Adipose tissue (tissue), 3 donors: ENCODE measurements around the gene RNF44. TPM values are rescaled to one million over a fixed set of nuclear protein-coding genes. Genes with fewer than 3 reads are reported as not detected.

Experiments
- H3K27ac ChIP-seq: one replicate; pipeline ENCODE4 v1.5.1; 2013; ENCODE audit warnings: low read depth, low read length
- WGBS, 3 donors: extraction: QIAGEN DNeasy Blood & Tissue Kit; methylation state at CpG; one replicate each; pipeline ENCODE4 v1.1.7; 2013; 5-methylcytosine and 5-hydroxymethylcytosine counted together
- polyA plus RNA-seq, 3 donors: library from polyadenylated mRNA; stranded (reverse); fragments of 200-250 nt; gene quantifications; one replicate each; pipeline ENCODE4 v1.2.3, GENCODE V29; 2013
- donor health status: healthy with polysubstance abuse.
- donor health status: Bipolar disorder and iron deficiency.
- donor health status: healthy.

The RNF44 gene
- polyA plus RNA-seq, 3 donors = 13.9 to 19.2 (median 17.0) TPM

- H3K27ac ChIP-seq = no peak overlapping the region
- 67 to 82% (median 73%) methylated on average over 11 of the region's 11 CpGs for whole genome bisulfite sequencing, 3 donors
Observed at GRCh38 chr5:176528301-176528700, 8.9 kb downstream of the RNF44 start.

- WGBS, 3 donors = 86 to 87% (median 87%) methylated on average over 34 of the region's 34 CpGs
- H3K27ac ChIP-seq = no peak overlapping the region
Observed at GRCh38 chr5:176527246-176528222, 9.7 kb downstream of the RNF44 start.

- H3K27ac ChIP-seq = no peak overlapping the region
- WGBS, 3 donors = 92 to 93% (median 92%) methylated on average over 9 of the region's 9 CpGs
Observed at GRCh38 chr5:176526462-176526861, 10.7 kb downstream of the RNF44 start.

- no peak overlapping the region for H3K27ac ChIP-seq
- WGBS, 3 donors = 90 to 97% (median 95%) methylated on average over 9 of the region's 9 CpGs
Observed at GRCh38 chr5:176525677-176526076, 11.5 kb downstream of the RNF44 start.

- 89 to 94% (median 93%) methylated on average over 15 of the region's 15 CpGs for WGBS, 3 donors
- H3K27ac ChIP-seq = no peak overlapping the region
Observed at GRCh38 chr5:176524987-176525386, 12.2 kb downstream of the RNF44 start.

- H3K27ac ChIP-seq = no peak overlapping the region
- WGBS, 3 donors = 92 to 96% (median 93%) methylated on average over 6 of the region's 6 CpGs
Observed at GRCh38 chr5:176524138-176524537, 13.1 kb downstream of the RNF44 start.

GRCh38 chr5:176521699-176522263 is 15.4 kb downstream of the RNF44 start:
- H3K27ac ChIP-seq = no peak overlapping the region
- WGBS, 3 donors = 68 to 81% (median 69%) methylated on average over 10 of the region's 10 CpGs

- 79 to 82% (median 80%) methylated on average over 7 of the region's 7 CpGs for WGBS, 3 donors
- no peak overlapping the region for H3K27ac ChIP-seq
Observed at GRCh38 chr5:176521286-176521685, 15.9 kb downstream of the RNF44 start.

- 62 to 72% (median 70%) methylated on average over 16 of the region's 16 CpGs for WGBS, 3 donors
- no peak overlapping the region for H3K27ac ChIP-seq
Observed at GRCh38 chr5:176519810-176520720, 17.1 kb downstream of the RNF44 start.

- WGBS, 3 donors = 67 to 73% (median 69%) methylated on average over 7 of the region's 7 CpGs
- no peak overlapping the region for H3K27ac ChIP-seq
Observed at GRCh38 chr5:176517053-176517661, 20.0 kb downstream of the RNF44 start.

GRCh38 chr5:176515396-176515795 is 21.8 kb downstream of the RNF44 start:
- H3K27ac ChIP-seq = no peak overlapping the region

GRCh38 chr5:176514244-176514950 is 22.8 kb downstream of the RNF44 start:
- WGBS, 3 donors = 67 to 79% (median 73%) methylated on average over 11 of the region's 11 CpGs
- H3K27ac ChIP-seq = no peak overlapping the region

More at GRCh38 chr5:176515396-176515795, 21.8 kb downstream of the RNF44 start:
- WGBS, 3 donors = 80 to 89% (median 82%) methylated on average over 4 of the region's 4 CpGs

- 76 to 91% (median 89%) methylated on average over 12 of the region's 12 CpGs for WGBS, 3 donors
- H3K27ac ChIP-seq = no peak overlapping the region
Observed at GRCh38 chr5:176513788-176514187, 23.4 kb downstream of the RNF44 start.

- 82 to 88% (median 83%) methylated on average over 4 of the region's 4 CpGs for WGBS, 3 donors
- H3K27ac ChIP-seq = no peak overlapping the region
Observed at GRCh38 chr5:176508603-176509002, 28.6 kb downstream of the RNF44 start.

GRCh38 chr5:176507911-176508310 is 29.3 kb downstream of the RNF44 start:
- no peak overlapping the region for H3K27ac ChIP-seq
- WGBS, 3 donors = 94 to 98% (median 97%) methylated on average over 2 of the region's 2 CpGs

- no peak overlapping the region for H3K27ac ChIP-seq
- WGBS, 3 donors = 90 to 97% (median 94%) methylated on average over 5 of the region's 5 CpGs
Observed at GRCh38 chr5:176503496-176503895, 33.7 kb downstream of the RNF44 start.

- H3K27ac ChIP-seq = no peak overlapping the region
- 100% methylated on average over 1 of the region's 1 CpG for WGBS, 3 donors
Observed at GRCh38 chr5:176501333-176501732, 35.9 kb downstream of the RNF44 start.

- H3K27ac ChIP-seq = no peak overlapping the region
- WGBS, 3 donors = 94 to 99% (median 96%) methylated on average over 3 of the region's 3 CpGs
Observed at GRCh38 chr5:176500511-176500910, 36.7 kb downstream of the RNF44 start.
